ENCODE results near the gene COMMD8.

COMMD8 gene

GRCh38 chr4:47406408-47406807, 57.1 kb downstream of the COMMD8 start:
- DNase-seq (ENCODE audit: low read depth): no peak
- no peak for TF ChIP-seq CTCF (conservative IDR thresholded peaks at IDR 0.05; ENCODE audit: low read depth, low read length)
- no peak overlapping the region for H3K4me3 ChIP-seq (ENCODE audit: low read length)
